Liver (tissue), 9 donors: ENCODE measurements around the gene NDFIP2. TPM values are rescaled to one million over a fixed set of nuclear protein-coding genes. Genes with fewer than 3 reads are reported as not detected.

Source experiments
- DNase-seq: peaks from one replicate; pipeline ENCODE4 v3.0.0-alpha.2; 2017; ENCODE audit warnings: low spot score
- H3K27ac ChIP-seq, 2 donors: one replicate each; pipeline ENCODE4 v1.7.0; 2013; ENCODE audit warnings: inconsistent platforms in 2 of 2, low read length in 2 of 2, control low read depth in 1 of 2, low read depth in 1 of 2, mild to moderate bottlenecking in 1 of 2
- H3K27me3 ChIP-seq, 4 donors: one replicate each; pipeline versions ENCODE4 v1.6.1 to v1.7.0; 2013; ENCODE audit warnings: low read length in 3 of 4, inconsistent platforms in 1 of 4, mild to moderate bottlenecking in 1 of 4, moderate library complexity in 1 of 4; ENCODE audit not compliant: control insufficient read depth in 4 of 4, insufficient read depth in 4 of 4
- H3K36me3 ChIP-seq, 4 donors: one replicate each; pipeline versions ENCODE4 v1.6.1 to v1.7.0; 2013; ENCODE audit warnings: low read length in 3 of 4, mild to moderate bottlenecking in 3 of 4, low read depth in 1 of 4, moderate library complexity in 1 of 4; ENCODE audit not compliant: control insufficient read depth in 4 of 4, insufficient read depth in 3 of 4
- H3K4me1 ChIP-seq, 4 donors: one replicate each; pipeline versions ENCODE4 v1.6.1 to v1.7.0; 2013; ENCODE audit warnings: low read length in 3 of 4, mild to moderate bottlenecking in 3 of 4, moderate library complexity in 1 of 4; ENCODE audit not compliant: control insufficient read depth in 4 of 4, insufficient read depth in 4 of 4
- H3K4me3 ChIP-seq, 3 donors: one replicate each; pipeline versions ENCODE4 v1.6.1 to v1.7.0; 2013; ENCODE audit warnings: low read length in 3 of 3, control low read depth in 1 of 3, low read depth in 1 of 3, mild to moderate bottlenecking in 1 of 3
- H3K9ac ChIP-seq, 2 donors: one replicate each; pipeline ENCODE4 v1.7.0; 2013; ENCODE audit warnings: low read length in 2 of 2, mild to moderate bottlenecking in 2 of 2, moderate library complexity in 2 of 2, control low read depth in 1 of 2, low read depth in 1 of 2
- H3K9me3 ChIP-seq, 4 donors: one replicate each; pipeline versions ENCODE4 v1.6.1 to v1.7.0; 2013; ENCODE audit warnings: low read length in 3 of 4; ENCODE audit not compliant: control insufficient read depth in 4 of 4
- CTCF ChIP-seq: fragments of 150-350 bp; IDR thresholded peaks from 2 replicates; pipeline ENCODE4 v1.5.1; 2017; ENCODE audit warnings: improper control_type of control experiment, low read depth, low read length; ENCODE audit not compliant: missing input control
- EGR1 ChIP-seq, 2 donors: IDR thresholded peaks; 2 replicates each; pipeline ENCODE4 v1.6.1; 2016 to 2018; ENCODE audit warnings: antibody characterized with exemption in 2 of 2, low read depth in 2 of 2
- FOXA1 ChIP-seq: IDR thresholded peaks from 2 replicates; pipeline ENCODE4 v1.6.1; 2016; ENCODE audit warnings: antibody characterized with exemption
- FOXA2 ChIP-seq: IDR thresholded peaks from 2 replicates; pipeline ENCODE4 v1.6.1; 2016; ENCODE audit warnings: antibody characterized with exemption
- HNF4A ChIP-seq, 2 donors: conservative IDR thresholded peaks; 2 replicates each; pipeline ENCODE4 v1.6.1; 2016; ENCODE audit warnings: antibody characterized with exemption in 2 of 2, mild to moderate bottlenecking in 2 of 2
- HNF4G ChIP-seq: IDR thresholded peaks from 2 replicates; pipeline ENCODE4 v1.6.1; 2016; ENCODE audit warnings: antibody characterized with exemption
- JUND ChIP-seq, 2 donors: IDR thresholded peaks; 2 replicates each; pipeline ENCODE4 v1.6.1; 2016; ENCODE audit warnings: antibody characterized with exemption in 2 of 2
- MAX ChIP-seq: IDR thresholded peaks from 2 replicates; pipeline ENCODE4 v1.6.1; 2016; ENCODE audit warnings: antibody characterized with exemption
- NR2F2 ChIP-seq: IDR thresholded peaks from 2 replicates; pipeline ENCODE4 v1.6.1; 2016; ENCODE audit warnings: antibody characterized with exemption
- RAD21 ChIP-seq, 2 donors: IDR thresholded peaks; 2 replicates each; pipeline ENCODE4 v1.6.1; 2016; ENCODE audit warnings: antibody characterized with exemption in 2 of 2, mild to moderate bottlenecking in 2 of 2
- REST ChIP-seq: IDR thresholded peaks from 2 replicates; pipeline ENCODE4 v1.6.1; 2016; ENCODE audit warnings: antibody characterized with exemption, mild to moderate bottlenecking
- RXRA ChIP-seq, 2 donors: IDR thresholded peaks; 2 replicates each; pipeline ENCODE4 v1.6.1; 2017 to 2018; ENCODE audit warnings: antibody characterized with exemption in 2 of 2, mild to moderate bottlenecking in 1 of 2
- SP1 ChIP-seq: IDR thresholded peaks from 2 replicates; pipeline ENCODE4 v1.6.1; 2018; ENCODE audit warnings: antibody characterized with exemption, mild to moderate bottlenecking
- YY1 ChIP-seq: IDR thresholded peaks from 2 replicates; pipeline ENCODE4 v1.6.1; 2016; ENCODE audit warnings: antibody characterized with exemption, mild to moderate bottlenecking
- WGBS: extraction: QIAGEN DNeasy Blood & Tissue Kit; methylation state at CpG from one replicate; pipeline ENCODE4 v1.1.7; 2013; 5-methylcytosine and 5-hydroxymethylcytosine counted together
- polyA plus RNA-seq, 2 donors: library from polyadenylated mRNA; stranded (reverse) in 1 of 2; unstranded in 1 of 2; fragments of 200-250 nt in 1 of 2; fragments of >200 nt in 1 of 2; fragmentation: Nextera tagmentation in 1 of 2; extraction: Ambion mirVana in 1 of 2; gene quantifications; one replicate each; pipeline versions ENCODE4 v1.2.1 to v1.2.3, GENCODE V29; 2013 to 2015
- total RNA-seq, 2 donors: library from RNA; depleted of rRNA; stranded (reverse); fragments of >200 nt; gene quantifications; one replicate each; pipeline ENCODE4 v1.2.3, GENCODE V29; 2014
- TF ChIP-seq, protein P1 (sequence below): IDR thresholded peaks from 2 replicates; pipeline ENCODE4 v1.6.1; 2016; ENCODE audit warnings: antibody characterized with exemption
- TF ChIP-seq, protein P2 (sequence below): IDR thresholded peaks from 2 replicates; pipeline ENCODE4 v1.6.1; 2016; ENCODE audit warnings: antibody characterized with exemption
- donor health status: healthy.
- donor health status: healthy.
- donor health status: healthy.
- donor health status: healthy.
- donor health status: healthy.

The NDFIP2 gene
- total and polyA plus RNA-seq, 4 donors = 15.5 to 22.2 (median 16.3) TPM

GRCh38 chr13:79528356-79528755, 47.4 kb downstream of the NDFIP2 start:
- no peaks in the 10 kb centered on the region for H3K9me3 ChIP-seq

More at GRCh38 chr13:79528356-79528755, 47.4 kb downstream of the NDFIP2 start:
- 99% methylated on average over 4 of the region's 4 CpGs for WGBS
- Histone ChIP-seq H3K27ac (no peak overlapping the region), H3K4me3 (no peak overlapping the region), H3K9ac (no peak overlapping the region), H3K4me1 (peaks cover 0 to 6% (median 0%) of the 10 kb centered on the region in 4 donors), H3K36me3 (peaks cover 0 to 14% (median 3%) of the 10 kb centered on the region in 4 donors), H3K27me3 (no peaks in the 10 kb centered on the region)
- TF ChIP-seq MAX = no peak
- no peak for TF ChIP-seq YY1
- TF ChIP-seq FOXA1 = no peak
- TF ChIP-seq HNF4G = no peak
- TF ChIP-seq REST = no peak
- TF ChIP-seq EGR1 (IDR thresholded peaks at IDR 0.05; ENCODE audit: low read depth in 2 of 2) = no peak
- no peak for TF ChIP-seq RAD21 (IDR thresholded peaks at IDR 0.05)
- TF ChIP-seq FOXA2 = no peak
- TF ChIP-seq CTCF = no peak
- TF ChIP-seq RXRA (IDR thresholded peaks at IDR 0.05) = no peak
- no peak for TF ChIP-seq JUND (IDR thresholded peaks at IDR 0.05)
- TF ChIP-seq, protein P1, sequence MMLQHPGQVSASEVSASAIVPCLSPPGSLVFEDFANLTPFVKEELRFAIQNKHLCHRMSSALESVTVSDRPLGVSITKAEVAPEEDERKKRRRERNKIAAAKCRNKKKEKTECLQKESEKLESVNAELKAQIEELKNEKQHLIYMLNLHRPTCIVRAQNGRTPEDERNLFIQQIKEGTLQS = no peak
- no peak for TF ChIP-seq HNF4A (conservative IDR thresholded peaks at IDR 0.05)
- TF ChIP-seq SP1 = no peak
- TF ChIP-seq, protein P2, sequence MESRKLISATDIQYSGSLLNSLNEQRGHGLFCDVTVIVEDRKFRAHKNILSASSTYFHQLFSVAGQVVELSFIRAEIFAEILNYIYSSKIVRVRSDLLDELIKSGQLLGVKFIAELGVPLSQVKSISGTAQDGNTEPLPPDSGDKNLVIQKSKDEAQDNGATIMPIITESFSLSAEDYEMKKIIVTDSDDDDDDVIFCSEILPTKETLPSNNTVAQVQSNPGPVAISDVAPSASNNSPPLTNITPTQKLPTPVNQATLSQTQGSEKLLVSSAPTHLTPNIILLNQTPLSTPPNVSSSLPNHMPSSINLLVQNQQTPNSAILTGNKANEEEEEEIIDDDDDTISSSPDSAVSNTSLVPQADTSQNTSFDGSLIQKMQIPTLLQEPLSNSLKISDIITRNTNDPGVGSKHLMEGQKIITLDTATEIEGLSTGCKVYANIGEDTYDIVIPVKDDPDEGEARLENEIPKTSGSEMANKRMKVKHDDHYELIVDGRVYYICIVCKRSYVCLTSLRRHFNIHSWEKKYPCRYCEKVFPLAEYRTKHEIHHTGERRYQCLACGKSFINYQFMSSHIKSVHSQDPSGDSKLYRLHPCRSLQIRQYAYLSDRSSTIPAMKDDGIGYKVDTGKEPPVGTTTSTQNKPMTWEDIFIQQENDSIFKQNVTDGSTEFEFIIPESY = no peak
- no peak for TF ChIP-seq NR2F2
- no peak for DNase-seq
